Measurements from ENCODE around the gene PIWIL4.

DNA sequence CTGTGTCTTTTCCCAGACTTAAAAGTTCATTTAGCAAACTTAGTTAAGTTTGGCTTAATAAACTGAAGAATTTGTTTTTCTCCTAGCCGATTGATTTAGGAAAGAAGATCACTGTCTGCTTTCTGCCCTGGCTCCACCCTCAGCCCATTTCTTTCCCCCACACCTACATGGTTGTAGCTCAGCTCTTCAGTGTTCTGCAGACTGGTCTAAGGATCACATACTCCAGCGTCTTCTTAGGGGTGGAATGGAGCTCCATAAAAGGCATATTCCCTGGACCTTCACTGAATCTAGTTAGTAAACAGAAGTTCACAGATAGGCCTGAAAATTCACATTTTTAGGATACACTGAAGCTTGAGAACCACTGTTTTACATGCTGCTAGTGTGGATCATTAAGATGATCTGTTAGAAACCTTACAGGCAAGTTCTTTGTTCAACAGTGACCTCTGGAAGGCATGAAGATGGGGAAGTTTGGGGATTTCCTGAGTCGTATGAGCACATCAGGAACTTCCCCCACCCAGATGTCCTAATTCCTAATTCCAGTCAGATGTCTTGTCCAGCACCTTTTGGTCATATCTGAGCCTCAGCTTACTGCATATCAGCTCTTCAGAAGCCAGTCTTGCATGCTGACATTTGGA, 16.8 kb downstream of the PIWIL4 start:
- TF ChIP-seq POLR2A (IDR thresholded peaks at IDR 0.05), result no peak
- TF ChIP-seq, protein P1, sequence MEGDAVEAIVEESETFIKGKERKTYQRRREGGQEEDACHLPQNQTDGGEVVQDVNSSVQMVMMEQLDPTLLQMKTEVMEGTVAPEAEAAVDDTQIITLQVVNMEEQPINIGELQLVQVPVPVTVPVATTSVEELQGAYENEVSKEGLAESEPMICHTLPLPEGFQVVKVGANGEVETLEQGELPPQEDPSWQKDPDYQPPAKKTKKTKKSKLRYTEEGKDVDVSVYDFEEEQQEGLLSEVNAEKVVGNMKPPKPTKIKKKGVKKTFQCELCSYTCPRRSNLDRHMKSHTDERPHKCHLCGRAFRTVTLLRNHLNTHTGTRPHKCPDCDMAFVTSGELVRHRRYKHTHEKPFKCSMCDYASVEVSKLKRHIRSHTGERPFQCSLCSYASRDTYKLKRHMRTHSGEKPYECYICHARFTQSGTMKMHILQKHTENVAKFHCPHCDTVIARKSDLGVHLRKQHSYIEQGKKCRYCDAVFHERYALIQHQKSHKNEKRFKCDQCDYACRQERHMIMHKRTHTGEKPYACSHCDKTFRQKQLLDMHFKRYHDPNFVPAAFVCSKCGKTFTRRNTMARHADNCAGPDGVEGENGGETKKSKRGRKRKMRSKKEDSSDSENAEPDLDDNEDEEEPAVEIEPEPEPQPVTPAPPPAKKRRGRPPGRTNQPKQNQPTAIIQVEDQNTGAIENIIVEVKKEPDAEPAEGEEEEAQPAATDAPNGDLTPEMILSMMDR (IDR thresholded peaks at IDR 0.05), result no peak
